B cell (primary cell): Measurements from ENCODE around the gene CXCR2. TPM values are rescaled to one million over a fixed set of nuclear protein-coding genes. Genes with fewer than 3 reads are reported as not detected.

Experiments used
- ATAC-seq: fragments of 200-7000 bp; cut with Tn5 transposase; one replicate; pipeline ENCODE4 v1.10.0; 2021; ENCODE audit warnings: low read depth, mild to moderate bottlenecking, moderate number of reproducible peaks, moderate library complexity
- CTCF ChIA-PET: fragments of 350-600 bp; sonication (Branson Sonifier 250); formaldehyde crosslinking; loops from one replicate; lab custom pipeline; 2021; ENCODE audit warnings: antibody characterized with exemption, inconsistent platforms; lab: Charles Lee
- POLR2A ChIA-PET: fragments of 350-600 bp; sonication (Branson Sonifier 250); formaldehyde crosslinking; loops from one replicate; lab custom pipeline; 2021; ENCODE audit warnings: antibody characterized with exemption; lab: Charles Lee
- DNase-seq: peaks from one replicate; pipeline ENCODE4 v3.0.0; 2013
- H2AFZ ChIP-seq: 2 replicates; pipeline ENCODE4 v1.6.1; 2012; ENCODE audit warnings: mild to moderate bottlenecking, low read depth, low read length; ENCODE audit not compliant: insufficient read depth, poor library complexity, severe bottlenecking
- H3K27ac ChIP-seq, 2 donors: 1 replicate in 1 of 2; 2 replicates in 1 of 2; pipeline ENCODE4 v1.5.1; 2012 to 2013; ENCODE audit warnings: low read length in 2 of 2, mild to moderate bottlenecking in 2 of 2, moderate library complexity in 1 of 2
- H3K27me3 ChIP-seq, 4 experiments: fragments of 200-600 bp in 1 of 4; sonication (generic) in 1 of 4; replicated peaks in 1 of 4; 1 replicate in 2 of 4; 2 replicates in 2 of 4; pipeline versions ENCODE4 v1.6.1 to v1.7.0; 2013 to 2016; ENCODE audit warnings: low read length in 3 of 4, mild to moderate bottlenecking in 2 of 4, mixed read lengths in 1 of 4, moderate library complexity in 1 of 4; ENCODE audit not compliant: insufficient read depth in 4 of 4, control insufficient read depth in 3 of 4; ENCODE audit errors: control extremely low read depth in 1 of 4
- H3K36me3 ChIP-seq, 2 experiments: replicated peaks in 1 of 2; 1 replicate in 1 of 2; 2 replicates in 1 of 2; pipeline versions ENCODE4 v1.6.1 to v1.7.1; 2013; ENCODE audit warnings: low read length in 1 of 2; ENCODE audit not compliant: insufficient read depth in 2 of 2, control insufficient read depth in 1 of 2; ENCODE audit errors: control extremely low read depth in 1 of 2, extremely low read depth in 1 of 2
- H3K4me1 ChIP-seq, 2 donors: fragments of 200-600 bp in 1 of 2; sonication (generic) in 1 of 2; 1 replicate in 1 of 2; 2 replicates in 1 of 2; pipeline versions ENCODE4 v1.5.1 to v1.6.1; 2013 to 2017; ENCODE audit warnings: low read length in 2 of 2; ENCODE audit not compliant: control insufficient read depth in 2 of 2, insufficient read depth in 2 of 2
- H3K4me2 ChIP-seq: replicated peaks from 2 replicates; pipeline ENCODE3; 2012; ENCODE audit warnings: mild to moderate bottlenecking, low read depth, low read length; ENCODE audit not compliant: poor library complexity, severe bottlenecking
- H3K4me3 ChIP-seq, 5 experiments: fragments of 200-600 bp in 1 of 5; sonication (generic) in 1 of 5; 1 replicate in 3 of 5; 2 replicates in 2 of 5; pipeline versions ENCODE4 v1.5.1 to v1.7.0; 2011 to 2016; ENCODE audit warnings: low read length in 4 of 5, mild to moderate bottlenecking in 4 of 5, low read depth in 2 of 5, control low read depth in 1 of 5, moderate library complexity in 1 of 5; ENCODE audit not compliant: insufficient read depth in 1 of 5; ENCODE audit errors: control extremely low read depth in 1 of 5, extremely low read depth in 1 of 5
- H3K79me2 ChIP-seq: fragments of 200-600 bp; sonication (generic); one replicate; pipeline ENCODE4 v1.6.0; 2016; ENCODE audit warnings: low read length; ENCODE audit not compliant: control insufficient read depth, insufficient read depth
- H3K9ac ChIP-seq: fragments of 200-600 bp; sonication (generic); 2 replicates; pipeline ENCODE4 v1.6.1; 2017; ENCODE audit warnings: mild to moderate bottlenecking, low read length, moderate library complexity
- H3K9me3 ChIP-seq, 3 donors: one replicate each; pipeline versions ENCODE4 v1.6.1 to v1.7.1; 2013; ENCODE audit warnings: low read length in 2 of 3; ENCODE audit not compliant: control insufficient read depth in 2 of 3, insufficient read depth in 1 of 3; ENCODE audit errors: control extremely low read depth in 1 of 3
- H4K20me1 ChIP-seq: 2 replicates; pipeline ENCODE4 v1.6.0; 2012; ENCODE audit warnings: mild to moderate bottlenecking, low read length; ENCODE audit not compliant: insufficient read depth, control insufficient read depth, poor library complexity, severe bottlenecking
- H3K27ac Mint-ChIP-seq: one replicate; pipeline ENCODE4 v1.8.0; 2021; ENCODE audit warnings: mixed read lengths
- H3K27me3 Mint-ChIP-seq: one replicate; pipeline ENCODE4 v1.8.0; 2021; ENCODE audit warnings: mixed read lengths
- H3K4me1 Mint-ChIP-seq: one replicate; pipeline ENCODE4 v1.8.0; 2021; ENCODE audit warnings: mixed read lengths
- H3K4me3 Mint-ChIP-seq: one replicate; pipeline ENCODE4 v1.8.0; 2021; ENCODE audit warnings: mixed read lengths
- H3K9me3 Mint-ChIP-seq: one replicate; pipeline ENCODE4 v1.8.0; 2022; ENCODE audit warnings: mixed read lengths; ENCODE audit not compliant: insufficient read depth
- EZH2 ChIP-seq: IDR thresholded peaks from 2 replicates; pipeline ENCODE4 v1.6.1; 2012; ENCODE audit warnings: borderline replicate concordance, low read depth, mild to moderate bottlenecking, moderate library complexity, low read length; ENCODE audit not compliant: insufficient read depth, poor library complexity, severe bottlenecking
- WGBS: methylation state at CpG from one replicate; pipeline ENCODE4 v1.1.5; 2013; ENCODE audit warnings: missing lambda C conversion rate; ENCODE audit not compliant: insufficient coverage; 5-methylcytosine and 5-hydroxymethylcytosine counted together
- intact Hi-C: fragments of 100-400 bp; cut with micrococcal nuclease; formaldehyde crosslinking; loops from one replicate; pipeline ENCODE4 v1.10.0; 2022
- polyA plus RNA-seq: library from polyadenylated mRNA; depleted of rRNA; stranded (reverse); fragments of >200 nt; gene quantifications from 2 replicates; pipeline ENCODE4 v1.2.3, GENCODE V29; 2012
- total RNA-seq, 2 donors: library from RNA; stranded (reverse); fragments of 120-200 nt in 1 of 2; gene quantifications; 1 replicate in 1 of 2; 2 replicates in 1 of 2; pipeline versions ENCODE4 v1.2.3 to v1.2.4, GENCODE V29; 2013 to 2022
- TF ChIP-seq, protein P1 (sequence below): fragments of 200-600 bp; IDR thresholded peaks from one replicate; pipeline ENCODE4 v1.8.0; 2022; ENCODE audit warnings: antibody characterized with exemption, mild to moderate bottlenecking

CXCR2 gene
- total and polyA plus RNA-seq, 2 donors (not counting 1 experiment from before 2014, with no cell fraction given), result 0.03 TPM; not detected in 1

DNA sequence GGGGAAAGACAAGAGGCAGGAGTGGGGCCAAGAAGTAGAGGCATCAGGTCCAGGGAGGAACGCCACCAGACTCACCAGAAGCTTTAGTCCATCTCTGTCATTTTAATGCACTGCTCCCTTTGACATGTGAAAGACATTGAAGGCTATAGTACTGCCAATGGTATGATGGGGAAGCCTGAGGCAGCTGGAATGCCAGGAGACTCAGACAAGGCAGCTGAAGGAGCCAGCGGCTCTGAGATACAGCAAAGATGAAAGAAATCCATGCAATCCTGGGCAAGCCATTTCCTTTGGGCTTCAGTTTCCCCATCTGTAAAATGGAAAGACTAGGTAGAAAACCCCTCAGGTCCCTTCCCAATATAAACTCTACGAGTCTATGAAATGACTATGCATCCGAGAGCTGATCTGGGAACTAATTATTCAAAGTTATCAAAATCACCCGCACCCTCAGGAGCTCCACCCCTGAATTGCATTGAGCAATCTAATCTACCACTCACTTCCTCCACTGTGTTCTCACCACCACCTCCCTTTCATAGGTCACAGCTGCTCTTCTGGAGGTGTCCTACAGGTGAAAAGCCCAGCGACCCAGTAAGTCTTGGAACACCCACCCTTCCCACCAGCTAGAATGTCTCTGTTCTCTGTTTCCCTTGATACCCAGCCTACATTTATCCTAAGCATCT is 3.1 kb downstream of the CXCR2 start:
- 91% methylated on average over 5 of the region's 6 CpGs for WGBS
- H3K4me1 Mint-ChIP-seq, result peaks cover 4% of the 10 kb centered on the region
- no peak for TF ChIP-seq EZH2
- TF ChIP-seq, protein P1, sequence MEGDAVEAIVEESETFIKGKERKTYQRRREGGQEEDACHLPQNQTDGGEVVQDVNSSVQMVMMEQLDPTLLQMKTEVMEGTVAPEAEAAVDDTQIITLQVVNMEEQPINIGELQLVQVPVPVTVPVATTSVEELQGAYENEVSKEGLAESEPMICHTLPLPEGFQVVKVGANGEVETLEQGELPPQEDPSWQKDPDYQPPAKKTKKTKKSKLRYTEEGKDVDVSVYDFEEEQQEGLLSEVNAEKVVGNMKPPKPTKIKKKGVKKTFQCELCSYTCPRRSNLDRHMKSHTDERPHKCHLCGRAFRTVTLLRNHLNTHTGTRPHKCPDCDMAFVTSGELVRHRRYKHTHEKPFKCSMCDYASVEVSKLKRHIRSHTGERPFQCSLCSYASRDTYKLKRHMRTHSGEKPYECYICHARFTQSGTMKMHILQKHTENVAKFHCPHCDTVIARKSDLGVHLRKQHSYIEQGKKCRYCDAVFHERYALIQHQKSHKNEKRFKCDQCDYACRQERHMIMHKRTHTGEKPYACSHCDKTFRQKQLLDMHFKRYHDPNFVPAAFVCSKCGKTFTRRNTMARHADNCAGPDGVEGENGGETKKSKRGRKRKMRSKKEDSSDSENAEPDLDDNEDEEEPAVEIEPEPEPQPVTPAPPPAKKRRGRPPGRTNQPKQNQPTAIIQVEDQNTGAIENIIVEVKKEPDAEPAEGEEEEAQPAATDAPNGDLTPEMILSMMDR, result no peak
- no peaks in the 10 kb centered on the region for H3K4me1 ChIP-seq
- ChIA-PET POLR2A (no interaction called here), CTCF (no interaction called here)
- H3K9me3 ChIP-seq, result no peaks in the 10 kb centered on the region
- H3K4me2 ChIP-seq, result no peak overlapping the region
- no peaks in the 10 kb centered on the region for H3K79me2 ChIP-seq
- no peaks in the 10 kb centered on the region for H4K20me1 ChIP-seq
- H3K9me3 Mint-ChIP-seq, result no peaks in the 10 kb centered on the region
- H3K27me3 Mint-ChIP-seq, result peaks cover 37% of the 10 kb centered on the region
- ATAC-seq (no peak), DNase-seq (no peak)
- no peak overlapping the region for H3K4me3 Mint-ChIP-seq
- H2AFZ ChIP-seq, result no peak overlapping the region
- no peak overlapping the region for H3K9ac ChIP-seq
- H3K27me3 ChIP-seq, result peaks cover 0 to 19% (median 9%) of the 10 kb centered on the region in 4 experiments
- intact Hi-C loops, result no loop called here
- peak overlapping the region in 1 of 5 experiments; percentile 82 for H3K4me3 ChIP-seq
- H3K27ac Mint-ChIP-seq, result no peak overlapping the region
- H3K36me3 ChIP-seq, result no peaks in the 10 kb centered on the region
- no peak overlapping the region for H3K27ac ChIP-seq

DNA sequence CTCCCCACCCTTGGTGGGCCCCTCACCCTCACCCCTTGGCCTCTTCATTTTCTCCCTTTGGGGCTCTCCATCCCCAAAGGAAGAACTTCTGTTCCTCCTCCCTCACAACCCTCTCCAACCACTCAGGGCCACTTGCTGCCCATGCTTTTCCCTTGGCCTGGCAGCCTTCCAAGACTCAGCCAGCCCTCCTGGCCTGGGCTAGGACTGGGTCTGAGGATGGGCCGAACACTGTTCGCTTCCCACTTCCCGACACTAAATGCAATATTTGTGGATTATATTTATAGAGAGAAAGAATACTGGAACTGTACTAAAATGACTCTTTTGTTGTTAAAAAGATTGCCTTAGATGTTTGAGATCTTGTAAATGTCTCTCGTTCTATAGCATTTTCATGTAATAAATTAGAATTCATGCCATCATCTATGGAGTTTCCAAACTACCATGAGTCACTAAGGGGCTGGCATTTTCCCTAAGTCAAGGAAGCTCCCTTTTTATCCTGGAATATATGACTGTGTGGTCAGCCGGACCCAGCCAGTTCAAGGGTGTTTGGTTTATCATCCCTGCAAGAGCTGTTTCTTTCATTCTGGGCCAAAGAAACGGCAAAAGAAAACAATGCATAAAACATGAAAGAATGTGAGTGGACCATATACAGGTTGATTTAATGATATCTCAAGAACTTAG is 3.8 kb downstream of the CXCR2 start:
- WGBS, result 100% methylated on average over 2 of the region's 6 CpGs
- no peak overlapping the region for H3K4me3 Mint-ChIP-seq
- ChIA-PET CTCF (no interaction called here), POLR2A (no interaction called here)
- Histone ChIP-seq H3K4me2 (no peak overlapping the region), H4K20me1 (no peaks in the 10 kb centered on the region), H3K9ac (no peak overlapping the region), H3K9me3 (no peaks in the 10 kb centered on the region), H3K79me2 (no peaks in the 10 kb centered on the region), H3K27me3 (peaks cover 0 to 15% (median 8%) of the 10 kb centered on the region in 4 experiments), H3K36me3 (no peaks in the 10 kb centered on the region), H3K4me3 (peak overlapping the region in 1 of 5 experiments; percentile 82), H3K4me1 (no peaks in the 10 kb centered on the region), H3K27ac (no peak overlapping the region), H2AFZ (no peak overlapping the region)
- no peaks in the 10 kb centered on the region for H3K9me3 Mint-ChIP-seq
- TF ChIP-seq, protein P1, result no peak
- no peak for TF ChIP-seq EZH2
- DNase-seq, result no peak
- H3K4me1 Mint-ChIP-seq, result peaks cover 4% of the 10 kb centered on the region
- H3K27ac Mint-ChIP-seq, result no peak overlapping the region
- intact Hi-C loops, result no loop called here
- no peak for ATAC-seq
- H3K27me3 Mint-ChIP-seq, result peaks cover 37% of the 10 kb centered on the region
